NCI-H82 (cell line): ENCODE measurements around the gene ARHGEF26.

ENCODE experiments used
- DNase-seq: peaks from one replicate; lab custom pipeline; 2025; lab: John Stamatoyannopoulos, UW

ARHGEF26 gene

DNA sequence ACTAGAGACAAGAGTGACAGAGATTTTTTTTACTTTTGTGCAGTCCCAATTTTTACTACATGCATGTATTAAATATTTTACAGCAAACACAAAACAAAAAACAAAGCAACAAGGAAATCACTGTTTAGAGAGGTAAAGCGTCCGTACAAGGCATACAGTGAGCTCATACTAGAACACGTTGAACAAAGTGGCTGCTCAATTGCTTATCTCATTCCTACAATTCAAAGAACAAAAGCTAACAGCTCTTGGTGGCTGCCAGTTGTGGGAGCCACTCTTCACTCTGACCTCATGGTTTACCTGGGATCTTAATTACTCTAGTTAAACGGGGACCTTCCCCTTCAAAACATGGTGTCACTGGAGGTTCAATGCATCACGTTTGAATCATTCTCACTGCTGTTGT lies 7.6 kb upstream of the ARHGEF26 start:
- DNase-seq = no peak

DNA sequence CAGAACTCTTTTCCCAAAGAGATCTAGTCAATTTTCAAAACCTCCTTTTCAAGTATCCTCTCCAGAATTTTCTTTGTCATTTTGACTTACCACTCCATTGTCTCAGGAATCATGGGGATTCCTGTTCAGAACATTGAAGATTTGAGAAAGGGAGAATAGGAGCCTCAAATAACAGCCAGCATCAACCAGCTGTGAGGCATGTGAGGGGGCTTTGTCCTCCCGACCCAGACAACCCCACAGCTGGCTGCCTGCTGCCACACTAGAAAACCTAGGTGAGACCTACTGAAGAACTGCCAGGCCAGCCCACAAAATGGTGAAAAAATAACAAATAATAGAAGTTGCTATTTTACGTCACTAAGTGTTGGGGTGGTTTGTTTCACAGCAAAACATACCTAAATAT lies 5.9 kb upstream of the ARHGEF26 start:
- DNase-seq = no peak

DNA sequence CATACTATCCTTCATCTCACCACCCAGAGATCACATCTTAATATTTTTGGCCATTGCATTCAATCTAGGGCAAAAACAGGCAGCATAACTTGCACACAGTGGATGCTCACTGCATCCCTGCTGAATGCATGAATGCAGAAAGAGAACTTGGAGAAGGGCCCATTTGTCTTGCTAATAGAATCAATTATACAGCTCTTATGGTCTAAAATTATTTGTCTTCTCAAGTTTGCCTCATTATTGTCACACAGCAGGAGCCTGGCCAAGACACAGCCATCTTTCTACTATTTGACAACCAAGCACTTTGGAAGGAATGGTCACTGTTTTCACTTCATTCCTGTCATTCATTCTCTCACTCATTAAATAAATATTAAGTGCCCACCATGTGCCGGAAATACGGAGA lies 1.2 kb upstream of the ARHGEF26 start:
- DNase-seq = no peak

DNA sequence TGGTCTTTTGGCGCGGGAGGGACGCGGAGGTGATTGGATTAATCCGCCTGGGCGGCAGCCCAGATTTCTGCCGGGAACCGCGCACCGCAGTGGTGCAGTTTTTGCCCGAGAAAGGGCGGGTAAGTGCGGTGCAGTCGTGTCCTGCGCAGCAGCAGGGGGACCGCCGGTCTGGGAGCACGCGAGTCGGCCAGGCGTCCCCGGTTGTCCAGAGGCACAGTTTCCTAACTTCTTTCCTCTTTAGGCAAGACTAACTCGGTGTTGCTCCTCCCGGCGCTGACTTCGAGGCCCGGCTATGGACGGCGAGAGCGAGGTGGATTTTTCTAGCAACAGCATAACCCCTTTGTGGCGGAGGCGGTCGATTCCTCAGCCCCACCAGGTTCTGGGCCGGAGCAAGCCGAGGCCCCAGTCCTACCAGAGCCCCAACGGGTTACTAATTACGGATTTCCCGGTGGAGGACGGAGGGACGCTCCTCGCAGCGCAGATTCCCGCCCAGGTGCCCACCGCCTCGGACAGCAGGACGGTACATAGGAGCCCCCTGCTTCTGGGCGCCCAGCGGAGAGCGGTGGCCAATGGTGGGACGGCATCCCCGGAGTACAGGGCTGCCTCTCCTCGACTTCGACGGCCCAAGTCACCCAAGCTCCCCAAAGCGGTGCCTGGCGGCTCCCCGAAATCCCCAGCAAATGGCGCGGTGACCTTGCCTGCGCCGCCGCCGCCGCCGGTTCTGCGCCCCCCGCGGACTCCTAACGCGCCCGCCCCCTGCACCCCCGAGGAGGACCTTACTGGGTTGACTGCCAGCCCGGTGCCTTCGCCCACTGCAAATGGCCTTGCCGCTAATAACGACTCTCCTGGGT lies 736 bp downstream of the ARHGEF26 start:
- peak; percentile 79 for DNase-seq

DNA sequence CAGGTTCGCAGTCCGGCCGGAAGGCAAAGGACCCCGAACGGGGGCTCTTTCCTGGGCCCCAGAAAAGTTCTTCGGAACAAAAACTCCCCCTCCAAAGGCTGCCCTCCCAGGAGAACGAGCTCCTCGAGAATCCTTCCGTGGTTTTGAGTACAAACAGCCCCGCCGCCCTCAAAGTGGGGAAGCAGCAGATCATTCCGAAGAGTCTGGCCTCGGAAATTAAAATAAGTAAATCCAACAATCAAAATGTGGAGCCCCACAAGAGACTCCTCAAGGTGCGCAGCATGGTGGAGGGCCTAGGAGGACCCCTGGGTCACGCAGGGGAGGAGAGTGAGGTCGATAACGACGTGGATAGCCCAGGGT lies 1.3 kb downstream of the ARHGEF26 start:
- DNase-seq = peak; percentile 49

DNA sequence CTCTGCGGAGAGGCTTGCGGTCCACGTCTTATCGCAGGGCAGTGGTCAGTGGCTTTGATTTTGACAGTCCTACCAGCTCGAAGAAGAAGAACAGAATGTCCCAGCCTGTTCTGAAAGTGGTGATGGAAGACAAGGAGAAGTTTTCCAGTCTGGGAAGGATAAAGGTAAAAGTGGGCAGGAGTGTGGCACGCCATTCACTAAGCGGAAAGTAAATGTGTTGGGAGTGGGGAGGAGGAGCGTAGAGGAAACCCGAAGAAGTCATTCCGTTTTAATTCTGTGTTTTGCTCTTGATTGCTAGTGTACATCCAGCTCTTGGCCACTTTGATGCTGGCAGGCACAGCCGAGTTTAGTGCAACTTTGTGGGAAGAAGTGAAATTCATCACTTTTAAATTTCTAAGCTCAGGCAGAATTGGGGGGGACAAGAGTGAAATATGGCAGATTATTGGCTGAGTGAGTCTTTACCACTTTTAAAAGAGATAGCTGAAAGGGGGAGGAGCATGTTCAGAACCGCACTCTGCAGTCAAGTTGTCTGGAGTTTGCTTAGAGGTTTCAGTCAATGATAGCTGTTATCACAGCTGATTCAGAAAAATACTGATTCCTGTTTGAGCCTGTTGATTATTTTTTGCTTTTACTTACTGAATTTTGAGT lies 1.8 kb downstream of the ARHGEF26 start:
- peak; percentile 56 for DNase-seq

DNA sequence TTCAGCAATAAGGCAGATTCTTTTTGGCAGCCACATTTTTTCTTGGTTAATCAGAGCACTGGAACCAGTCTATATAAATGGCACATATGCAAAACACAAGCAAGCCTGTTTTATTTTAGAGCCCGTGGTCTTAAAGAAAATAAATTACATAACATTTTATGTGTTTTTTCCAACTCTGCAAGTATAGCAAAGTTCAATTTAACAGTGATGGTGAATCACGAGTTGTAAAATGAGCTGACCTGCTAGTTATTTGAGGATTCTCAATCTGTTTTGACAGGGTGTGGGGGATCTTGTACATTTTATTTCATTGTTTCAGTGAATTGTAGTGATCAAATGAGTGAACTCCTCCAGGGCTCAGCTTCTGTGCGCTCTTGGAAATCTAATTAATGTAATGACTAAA lies 2.7 kb downstream of the ARHGEF26 start:
- DNase-seq = no peak

DNA sequence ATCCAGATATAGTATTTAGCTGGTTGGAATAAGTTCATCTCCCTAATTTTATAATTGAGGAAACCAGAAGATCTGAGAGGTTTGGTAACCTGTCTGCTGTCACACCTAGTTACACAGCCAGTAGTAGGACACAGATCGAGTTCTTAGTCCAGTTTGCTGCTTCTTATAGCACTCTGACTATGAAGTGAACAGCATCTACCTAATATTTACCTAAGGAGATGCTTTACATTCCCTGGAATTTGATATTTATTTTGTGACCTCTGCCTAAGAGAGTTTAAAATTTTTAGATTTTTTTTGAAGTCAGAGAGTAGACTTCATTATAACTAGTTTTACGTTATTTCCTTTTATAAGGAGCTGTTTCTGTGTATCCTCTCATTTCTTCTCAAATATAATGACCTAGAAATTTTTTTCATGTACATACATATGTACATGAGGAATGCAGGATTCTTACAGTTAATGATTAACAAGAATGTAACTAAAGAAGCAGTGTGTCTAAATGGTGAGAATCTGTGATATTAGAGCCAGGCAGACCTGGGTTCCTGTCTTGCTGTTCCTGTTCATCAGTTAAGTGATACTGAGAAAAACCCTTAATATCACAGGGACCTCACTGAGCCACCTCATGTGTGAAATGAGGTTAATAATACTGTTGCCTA lies 4.3 kb downstream of the ARHGEF26 start:
- DNase-seq = no peak

DNA sequence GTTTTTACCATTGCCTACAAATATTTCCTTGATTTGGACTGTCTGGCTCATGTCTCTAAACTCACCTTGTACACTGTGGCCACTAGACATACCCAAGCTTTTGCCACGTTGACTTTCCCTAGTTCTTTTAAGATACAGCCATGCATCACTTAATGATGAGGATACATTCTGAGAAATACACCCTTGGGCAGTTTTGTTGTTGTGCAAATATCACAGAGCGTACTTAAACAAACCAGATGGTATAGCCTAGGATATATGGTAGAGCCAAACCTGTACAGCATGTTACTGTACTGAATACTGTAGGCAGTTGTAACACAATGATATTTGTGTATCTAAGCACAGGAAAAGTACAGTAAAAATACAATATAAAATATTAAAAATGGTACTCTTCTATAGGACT lies 5.5 kb downstream of the ARHGEF26 start:
- DNase-seq = no peak

DNA sequence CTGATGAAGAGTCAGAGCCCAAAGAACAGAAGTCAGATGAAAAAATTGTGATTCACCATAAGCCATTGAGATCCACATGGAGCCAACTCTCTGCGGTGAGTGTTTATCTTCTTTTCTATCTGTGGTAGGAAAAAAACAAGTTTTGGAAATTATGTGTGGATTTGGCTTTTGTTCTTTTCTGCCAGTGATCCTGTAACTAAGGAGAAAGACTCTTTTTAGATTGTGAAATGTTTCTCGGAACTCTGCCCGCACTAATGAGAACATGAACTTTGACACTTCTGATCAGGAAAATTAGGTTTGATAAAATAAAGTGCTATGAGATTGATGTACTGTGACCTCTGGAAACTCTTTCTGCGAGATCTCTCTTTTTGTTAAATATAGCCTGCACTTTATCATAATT lies 8.4 kb downstream of the ARHGEF26 start:
- no peak for DNase-seq

DNA sequence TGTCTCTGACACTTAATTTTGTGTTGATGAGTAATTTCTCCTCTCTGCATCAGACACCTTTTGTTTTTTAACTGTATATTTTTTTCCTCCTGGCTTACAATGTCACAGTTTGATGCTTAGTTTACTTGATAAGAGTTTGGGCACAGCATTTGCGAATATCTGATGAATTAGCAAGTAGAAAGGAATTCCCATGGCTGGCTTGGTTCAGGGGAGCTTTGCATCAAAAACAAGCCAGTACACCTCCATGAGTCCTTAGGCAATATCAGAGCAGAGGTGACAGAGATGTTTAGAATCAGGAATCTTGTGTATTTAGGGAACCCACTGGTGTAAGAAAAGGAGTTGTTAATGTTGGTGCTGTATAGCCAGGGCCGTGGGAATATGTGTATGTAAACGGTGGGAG lies 9.3 kb downstream of the ARHGEF26 start:
- DNase-seq = no peak

DNA sequence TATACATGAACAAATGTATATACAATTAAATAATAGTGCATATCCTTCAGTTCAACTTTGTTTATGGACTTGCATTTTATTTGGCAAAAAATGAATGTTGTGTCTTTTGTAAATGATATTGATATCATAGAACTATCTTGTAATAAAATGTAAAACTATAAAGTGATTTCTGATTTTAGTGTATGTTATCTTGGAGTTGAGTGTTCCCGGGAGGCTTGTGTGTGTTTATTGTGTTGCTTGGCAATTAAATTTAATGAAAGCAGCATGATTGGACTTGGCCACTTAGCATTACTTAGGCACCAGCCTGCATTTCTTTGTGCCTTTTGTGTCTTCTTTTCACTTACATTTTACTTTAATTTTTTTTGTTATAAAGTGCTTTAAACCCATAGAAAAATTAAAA lies 10.6 kb downstream of the ARHGEF26 start:
- DNase-seq = no peak

DNA sequence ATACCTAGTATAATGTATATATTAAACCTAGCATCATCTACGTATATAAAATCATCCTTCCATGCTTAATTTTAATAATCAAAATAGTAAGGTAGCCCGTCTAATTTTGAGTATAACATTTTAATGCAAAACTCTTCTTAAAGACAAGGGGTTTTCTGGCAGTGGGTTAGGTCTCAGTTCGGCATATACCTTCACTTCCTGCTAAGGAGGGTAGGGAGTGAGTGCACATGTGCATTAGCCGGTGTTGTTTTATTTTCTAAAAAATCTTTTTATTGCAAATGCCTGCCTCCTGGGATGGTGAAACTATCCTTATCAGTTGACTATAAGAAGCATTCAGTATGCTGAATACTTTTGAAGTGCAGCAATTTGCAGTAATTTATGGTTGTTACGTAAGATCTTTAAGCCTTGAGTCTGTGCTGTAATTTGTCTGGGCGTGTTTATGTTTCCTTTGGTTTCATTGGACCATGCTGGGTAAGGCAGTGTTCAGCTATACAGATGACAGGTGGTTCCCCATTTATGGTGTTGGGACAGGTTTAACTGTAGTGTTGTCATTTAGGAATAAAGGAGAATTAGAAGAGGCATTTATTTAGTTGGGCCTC lies 11.7 kb downstream of the ARHGEF26 start:
- peak; percentile 47 for DNase-seq

DNA sequence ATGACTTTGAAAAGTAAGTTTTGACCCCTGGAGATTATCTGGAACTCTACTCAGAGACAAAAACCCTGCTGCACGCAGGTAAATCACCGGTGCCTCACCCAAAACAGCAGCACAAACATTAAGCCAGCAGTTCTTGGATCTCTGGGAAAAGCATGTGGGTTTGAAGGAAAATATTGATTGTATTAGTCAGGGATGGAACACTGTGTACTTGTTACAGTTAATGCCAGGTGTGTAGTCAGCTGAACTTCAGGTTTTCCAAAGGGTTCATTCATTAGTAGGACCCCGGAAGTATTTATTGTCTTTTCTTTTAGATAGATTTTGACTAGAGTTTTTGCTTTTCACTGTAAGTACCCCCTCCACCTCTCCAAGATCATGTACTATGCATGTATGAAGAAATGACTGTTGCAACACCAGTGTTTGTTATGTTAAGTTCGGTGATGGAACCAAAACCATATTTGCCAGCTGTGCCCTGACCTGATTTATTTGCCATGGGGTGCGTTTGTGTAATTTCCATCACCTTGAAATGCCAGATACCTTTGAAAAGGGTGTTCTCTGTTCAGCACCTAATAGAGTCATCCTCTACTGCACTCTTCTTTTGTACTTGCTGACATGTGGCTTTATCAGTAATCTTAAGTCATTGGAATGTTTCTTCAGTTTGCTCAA lies 14.5 kb downstream of the ARHGEF26 start:
- DNase-seq = no peak

DNA sequence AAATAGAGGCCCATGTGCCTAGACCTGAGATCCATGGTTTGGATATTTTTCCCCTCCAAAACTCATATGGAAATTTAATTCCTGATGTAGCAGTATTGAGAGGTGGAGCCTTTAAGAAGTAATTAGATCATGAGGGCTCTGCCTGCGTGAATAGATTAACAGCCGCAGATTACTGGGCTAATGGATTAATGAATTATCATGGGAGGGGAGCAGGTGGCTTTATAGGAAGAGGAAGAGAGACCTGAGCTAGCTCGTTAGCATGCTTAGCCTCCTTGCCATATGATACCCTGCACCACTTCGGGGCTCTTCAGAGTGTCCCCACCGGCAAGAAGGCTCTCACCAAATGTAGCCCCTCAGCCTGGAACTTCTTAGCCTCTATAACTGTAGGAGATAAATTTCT lies 15.8 kb downstream of the ARHGEF26 start:
- DNase-seq = peak; percentile 98

DNA sequence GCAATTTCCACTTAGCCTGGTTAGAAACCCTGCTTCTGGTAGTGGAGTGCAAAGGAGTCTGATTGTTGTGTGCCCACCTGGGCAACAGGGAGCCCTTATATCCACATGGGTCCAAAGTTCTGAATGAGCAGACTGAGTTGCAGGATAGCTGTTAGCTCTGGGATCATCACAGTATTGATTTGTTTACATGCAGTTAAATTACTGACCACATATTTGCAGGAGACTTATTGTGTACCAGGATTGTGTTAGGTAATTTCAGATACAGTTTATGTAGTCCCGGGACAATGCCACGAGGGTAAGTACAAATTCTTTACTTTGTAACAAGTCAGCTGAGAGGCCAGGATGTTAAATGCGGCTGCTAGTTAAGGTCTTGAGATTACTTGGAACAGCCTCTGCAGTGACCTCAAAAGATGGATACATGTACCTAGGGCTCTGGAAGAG lies 18.8 kb downstream of the ARHGEF26 start:
- DNase-seq = no peak

DNA sequence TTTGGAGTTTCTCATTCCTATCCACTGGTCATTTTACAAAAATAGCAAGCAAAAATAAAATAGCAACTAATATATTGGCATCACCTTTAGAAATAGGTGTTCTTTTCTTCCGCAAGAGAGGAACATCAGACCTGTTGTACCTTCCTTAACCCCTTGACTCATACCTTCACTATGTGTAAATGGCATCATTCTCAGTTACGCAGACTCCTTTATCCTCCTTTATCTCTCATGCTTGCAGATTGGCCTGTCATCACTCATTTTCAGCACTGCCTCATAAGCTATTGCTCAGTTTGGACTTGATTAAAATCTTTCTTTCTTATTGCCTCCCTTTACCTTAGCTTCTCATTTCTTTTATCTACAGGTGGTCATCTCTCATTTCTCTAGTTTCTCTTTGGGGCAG lies 21.4 kb downstream of the ARHGEF26 start:
- no peak for DNase-seq

DNA sequence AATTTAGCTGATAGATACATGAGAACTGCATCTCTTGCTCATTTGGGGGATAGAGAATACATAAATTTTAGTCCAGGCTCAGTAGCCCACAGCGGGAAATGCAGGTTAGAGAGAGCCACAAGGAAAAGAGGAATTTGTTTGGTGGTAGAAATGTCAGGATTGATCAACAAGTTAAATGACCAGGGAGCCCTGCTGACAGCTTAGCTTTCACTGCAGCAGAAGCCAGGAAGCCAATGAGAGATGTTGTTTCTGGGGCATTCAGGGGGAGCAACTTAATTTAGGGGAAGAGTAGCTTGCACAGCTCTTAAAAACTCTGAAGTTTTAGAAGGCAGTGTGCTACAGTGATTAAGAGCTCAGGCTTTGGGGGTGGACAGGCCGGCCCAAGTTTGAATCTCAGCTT lies 22.7 kb downstream of the ARHGEF26 start:
- peak; percentile 26 for DNase-seq

DNA sequence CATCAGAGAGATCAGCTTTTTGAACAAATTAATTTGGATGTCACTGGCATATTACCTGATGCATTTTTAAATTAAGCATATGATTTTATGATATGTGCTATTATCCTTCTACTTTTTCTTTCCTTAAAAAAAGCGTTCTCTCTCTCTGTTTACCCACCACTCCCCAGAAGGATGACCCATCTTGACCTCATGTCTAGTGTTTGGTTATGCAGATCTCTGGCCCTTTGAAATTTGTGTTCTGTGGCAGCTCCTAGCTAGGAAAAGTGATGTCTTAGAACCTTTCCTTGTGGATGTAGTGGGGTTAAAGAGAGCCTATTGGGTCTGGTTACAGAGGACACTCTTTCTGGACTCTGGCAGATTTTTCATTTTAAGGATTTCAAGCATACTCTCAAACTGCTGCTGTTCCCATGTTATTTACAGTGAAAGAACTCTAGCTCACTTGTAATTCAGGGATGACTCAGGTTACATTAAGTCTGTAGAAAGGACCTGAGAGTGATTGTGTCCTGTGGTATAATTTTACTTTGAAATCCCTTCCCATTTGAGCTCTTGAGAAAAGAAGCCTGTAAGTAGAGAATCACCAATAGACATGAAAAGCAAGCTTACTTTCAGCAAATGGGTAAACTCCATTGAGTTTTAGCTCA lies 23.8 kb downstream of the ARHGEF26 start:
- no peak for DNase-seq

DNA sequence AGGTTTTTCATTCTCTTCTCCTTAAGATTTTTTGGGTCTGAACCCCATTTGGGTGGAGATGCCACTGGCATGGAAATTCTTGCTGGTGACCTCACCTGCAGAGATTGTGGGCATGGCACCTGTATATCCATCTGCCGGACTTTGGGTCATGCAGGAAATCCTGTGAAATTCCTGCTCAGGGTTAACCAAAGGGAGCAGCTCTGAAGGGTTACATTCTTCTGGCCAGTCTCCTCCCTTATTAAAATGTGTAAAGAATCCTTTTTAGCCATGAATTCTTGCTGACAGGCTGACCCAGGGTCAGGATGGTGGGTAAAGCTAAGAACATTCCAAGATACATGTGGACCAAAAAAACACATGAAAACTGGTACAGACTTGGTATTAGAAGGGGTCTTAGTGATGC lies 27.4 kb downstream of the ARHGEF26 start:
- no peak for DNase-seq

DNA sequence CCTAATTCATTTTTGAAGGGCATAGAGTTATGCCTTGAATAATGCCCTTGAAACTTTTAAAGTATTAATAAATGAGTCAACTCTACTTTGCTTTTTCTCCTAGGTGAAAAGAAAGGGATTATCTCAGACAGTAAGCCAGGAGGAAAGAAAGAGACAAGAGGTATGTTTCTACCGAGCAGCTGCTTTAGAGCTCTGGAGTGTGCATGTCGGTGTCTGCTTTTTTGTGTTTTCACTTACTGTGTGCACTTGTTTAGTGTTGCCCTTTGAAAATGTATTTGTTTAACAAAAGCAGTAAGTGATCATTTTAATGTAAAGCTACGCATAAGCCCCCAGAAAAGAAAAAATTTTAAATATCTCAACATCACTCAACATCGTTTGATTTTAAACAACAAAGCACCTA lies 28.1 kb downstream of the ARHGEF26 start:
- DNase-seq = peak; percentile 33

DNA sequence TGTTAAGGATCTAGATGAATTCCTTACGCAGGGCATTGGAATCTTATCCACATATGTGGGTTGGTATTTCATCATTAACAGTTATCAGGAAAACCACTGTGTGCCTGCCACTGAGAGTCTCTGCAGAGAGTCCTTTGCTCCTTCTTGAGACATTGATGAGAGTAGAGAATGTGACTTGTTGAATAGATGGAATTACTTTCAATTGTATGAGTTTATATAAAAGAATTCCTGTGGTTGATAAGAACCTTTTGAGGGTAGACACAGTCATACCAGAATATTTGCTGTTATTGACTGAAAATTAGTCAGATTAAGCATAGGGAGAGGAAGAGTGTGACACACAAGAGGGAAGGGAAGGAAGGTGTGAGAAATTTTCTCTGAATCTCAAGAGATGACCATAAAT lies 30.8 kb downstream of the ARHGEF26 start:
- no peak for DNase-seq
